ENCODE measurements around the gene ASZ1. TPM values are rescaled to one million over a fixed set of nuclear protein-coding genes. Genes with fewer than 3 reads are reported as not detected.

ASZ1 gene
- total RNA-seq, 1 donor from 2014 or later: not detected

- no peak overlapping the region for H3K27ac ChIP-seq
- no peak for TF ChIP-seq POLR2AphosphoS5 (IDR thresholded peaks at IDR 0.05; ENCODE audit: insufficient read depth in 1 of 2, low read depth in 1 of 2)
- no peak for DNase-seq (ENCODE audit: extremely low spot score in 2 of 2)
Observed at GRCh38 chr7:117411539-117411938, 15.8 kb downstream of the ASZ1 start.

DNA sequence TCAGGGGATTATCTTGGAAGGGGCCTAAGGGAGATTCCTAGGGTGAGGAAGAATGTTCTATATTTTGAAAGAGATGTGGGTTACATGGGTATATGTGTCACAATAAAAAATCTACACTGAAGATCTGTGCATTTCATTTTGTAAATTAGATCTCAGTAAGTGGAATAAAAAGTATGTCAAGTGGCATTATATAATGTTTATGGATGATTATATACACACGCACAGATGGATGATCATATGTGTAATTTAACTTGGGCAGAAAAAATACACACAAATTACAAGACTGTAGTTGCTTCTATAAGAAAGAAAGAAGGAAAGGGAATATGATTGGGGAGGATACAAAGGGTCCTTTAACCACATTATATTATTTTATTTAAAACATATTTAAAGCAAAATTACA, 18.5 kb downstream of the ASZ1 start:
- H3K4me1 ChIP-seq: no peaks in the 10 kb centered on the region

More at GRCh38 chr7:117411539-117411938, 15.8 kb downstream of the ASZ1 start:
- intact Hi-C loops (cut with DNase I): no loop called here
- Histone ChIP-seq H3K36me3 (no peaks in the 10 kb centered on the region), H3K9me3 (no peaks in the 10 kb centered on the region), H3K27me3 (no peaks in the 10 kb centered on the region), H3K4me3 (no peak overlapping the region), H3K4me1 (no peaks in the 10 kb centered on the region)

DNA sequence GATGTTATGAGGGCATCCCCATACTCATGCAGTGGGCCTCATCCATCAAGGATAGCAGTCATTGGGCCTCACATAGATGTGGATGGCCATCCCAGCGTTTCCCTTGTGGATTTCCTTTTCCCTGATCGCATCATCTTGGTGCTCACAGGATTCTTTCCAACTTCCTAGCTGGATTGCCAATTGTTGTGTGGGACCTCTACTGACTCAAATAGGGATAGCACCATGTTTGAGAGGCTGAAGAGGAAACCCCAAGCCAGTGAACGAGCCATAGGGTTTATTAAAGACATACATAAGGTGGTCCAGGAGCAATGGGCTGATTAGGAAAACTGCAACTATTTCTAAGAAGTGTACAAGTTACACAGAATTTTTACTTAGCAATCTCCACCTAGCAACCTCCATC, 21.8 kb downstream of the ASZ1 start:
- Histone ChIP-seq H3K4me1 (no peaks in the 10 kb centered on the region), H3K27ac (no peak overlapping the region), H3K36me3 (no peaks in the 10 kb centered on the region), H3K9me3 (no peaks in the 10 kb centered on the region), H3K4me3 (no peak overlapping the region), H3K27me3 (no peaks in the 10 kb centered on the region)
- TF ChIP-seq POLR2A (IDR thresholded peaks at IDR 0.05): no peak
- no peak for TF ChIP-seq POLR2AphosphoS5 (IDR thresholded peaks at IDR 0.05; ENCODE audit: insufficient read depth in 1 of 2, low read depth in 1 of 2)
- TF ChIP-seq, protein P1, sequence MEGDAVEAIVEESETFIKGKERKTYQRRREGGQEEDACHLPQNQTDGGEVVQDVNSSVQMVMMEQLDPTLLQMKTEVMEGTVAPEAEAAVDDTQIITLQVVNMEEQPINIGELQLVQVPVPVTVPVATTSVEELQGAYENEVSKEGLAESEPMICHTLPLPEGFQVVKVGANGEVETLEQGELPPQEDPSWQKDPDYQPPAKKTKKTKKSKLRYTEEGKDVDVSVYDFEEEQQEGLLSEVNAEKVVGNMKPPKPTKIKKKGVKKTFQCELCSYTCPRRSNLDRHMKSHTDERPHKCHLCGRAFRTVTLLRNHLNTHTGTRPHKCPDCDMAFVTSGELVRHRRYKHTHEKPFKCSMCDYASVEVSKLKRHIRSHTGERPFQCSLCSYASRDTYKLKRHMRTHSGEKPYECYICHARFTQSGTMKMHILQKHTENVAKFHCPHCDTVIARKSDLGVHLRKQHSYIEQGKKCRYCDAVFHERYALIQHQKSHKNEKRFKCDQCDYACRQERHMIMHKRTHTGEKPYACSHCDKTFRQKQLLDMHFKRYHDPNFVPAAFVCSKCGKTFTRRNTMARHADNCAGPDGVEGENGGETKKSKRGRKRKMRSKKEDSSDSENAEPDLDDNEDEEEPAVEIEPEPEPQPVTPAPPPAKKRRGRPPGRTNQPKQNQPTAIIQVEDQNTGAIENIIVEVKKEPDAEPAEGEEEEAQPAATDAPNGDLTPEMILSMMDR (IDR thresholded peaks at IDR 0.05): no peak
- DNase-seq (ENCODE audit: extremely low spot score in 2 of 2): no peak
- intact Hi-C loops (cut with DNase I): no loop called here

More for the DNA sequence above, 18.5 kb downstream of the ASZ1 start:
- Histone ChIP-seq H3K9me3 (no peaks in the 10 kb centered on the region), H3K27me3 (no peaks in the 10 kb centered on the region), H3K27ac (no peak overlapping the region), H3K4me3 (no peak overlapping the region), H3K36me3 (no peaks in the 10 kb centered on the region)
- intact Hi-C loops (cut with DNase I): no loop called here
- TF ChIP-seq, protein P1 (IDR thresholded peaks at IDR 0.05): no peak
- TF ChIP-seq POLR2A (IDR thresholded peaks at IDR 0.05) (no peak), POLR2AphosphoS5 (IDR thresholded peaks at IDR 0.05; ENCODE audit: insufficient read depth in 1 of 2, low read depth in 1 of 2) (no peak)
- no peak for DNase-seq (ENCODE audit: extremely low spot score in 2 of 2)

DNA sequence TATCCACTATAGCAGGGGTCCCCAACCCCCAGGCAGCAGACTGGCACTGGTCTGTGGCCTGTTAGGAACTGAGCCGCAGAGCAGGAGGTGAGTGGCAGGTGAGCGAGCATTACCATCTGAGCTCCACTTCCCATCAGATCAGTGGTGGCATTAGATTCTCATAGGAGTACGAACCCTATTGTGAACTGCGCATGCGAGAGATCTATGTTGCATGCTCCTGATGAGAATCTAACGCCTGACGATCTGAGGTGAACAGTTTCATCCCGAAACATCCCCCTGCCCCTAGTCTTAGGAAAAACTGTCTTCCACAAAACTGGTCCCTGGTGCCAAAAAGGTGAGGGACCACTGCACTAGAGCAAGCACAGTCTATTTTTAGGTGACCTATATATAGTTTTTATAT, 23.6 kb downstream of the ASZ1 start:
- Histone ChIP-seq H3K27me3 (no peaks in the 10 kb centered on the region), H3K4me3 (no peak overlapping the region)
- DNase-seq (ENCODE audit: extremely low spot score in 2 of 2): no peak

DNA sequence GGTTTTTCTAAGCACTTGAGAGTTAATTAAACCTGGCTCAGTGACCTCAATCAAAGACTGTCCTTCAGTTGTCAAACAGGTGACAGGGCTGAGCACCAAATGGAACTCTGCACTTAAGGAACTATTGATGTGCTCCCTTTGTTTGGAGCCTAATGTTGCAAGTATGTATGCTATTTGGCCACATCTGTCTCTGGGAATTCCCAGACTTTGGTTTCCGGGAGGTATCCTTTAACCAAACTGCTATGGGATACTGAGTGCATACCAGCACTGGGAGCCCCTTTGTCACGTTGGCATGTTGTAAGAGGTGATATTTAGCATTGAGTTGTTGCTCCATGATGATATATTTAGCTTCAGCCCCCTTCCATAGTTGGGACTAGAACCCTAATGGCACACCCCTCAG, 25.2 kb downstream of the ASZ1 start:
- intact Hi-C loops (cut with DNase I): no loop called here
- DNase-seq (ENCODE audit: extremely low spot score in 2 of 2): no peak
- Histone ChIP-seq H3K27ac (no peak overlapping the region), H3K36me3 (no peaks in the 10 kb centered on the region), H3K27me3 (no peaks in the 10 kb centered on the region), H3K9me3 (no peaks in the 10 kb centered on the region), H3K4me3 (no peak overlapping the region), H3K4me1 (no peaks in the 10 kb centered on the region)
- TF ChIP-seq POLR2A (IDR thresholded peaks at IDR 0.05): no peak
- no peak for TF ChIP-seq POLR2AphosphoS5 (IDR thresholded peaks at IDR 0.05; ENCODE audit: insufficient read depth in 1 of 2, low read depth in 1 of 2)
- TF ChIP-seq, protein P1 (IDR thresholded peaks at IDR 0.05): no peak

More for the DNA sequence above, 23.6 kb downstream of the ASZ1 start:
- no peak overlapping the region for H3K27ac ChIP-seq
- TF ChIP-seq, protein P1 (IDR thresholded peaks at IDR 0.05): no peak
- no peak for TF ChIP-seq POLR2AphosphoS5 (IDR thresholded peaks at IDR 0.05; ENCODE audit: insufficient read depth in 1 of 2, low read depth in 1 of 2)
- no peak for TF ChIP-seq POLR2A (IDR thresholded peaks at IDR 0.05)
- no peaks in the 10 kb centered on the region for H3K4me1 ChIP-seq
- intact Hi-C loops (cut with DNase I): no loop called here
- H3K36me3 ChIP-seq: no peaks in the 10 kb centered on the region
- no peaks in the 10 kb centered on the region for H3K9me3 ChIP-seq

Measured in vagina (tissue), 2 donors.